GM19467 (cell line): Measurements from ENCODE around the gene EIF5.
A peak's percentile ranks its signal among the peaks of the same experiment; 100 is the strongest.

Experiments used
- ATAC-seq: cut with Tn5 transposase; IDR thresholded peaks from one replicate; pipeline ENCODE4 v1.9.1; 2021; ENCODE audit warnings: mild to moderate bottlenecking, moderate library complexity; ENCODE audit not compliant: unreplicated experiment

The EIF5 gene

DNA sequence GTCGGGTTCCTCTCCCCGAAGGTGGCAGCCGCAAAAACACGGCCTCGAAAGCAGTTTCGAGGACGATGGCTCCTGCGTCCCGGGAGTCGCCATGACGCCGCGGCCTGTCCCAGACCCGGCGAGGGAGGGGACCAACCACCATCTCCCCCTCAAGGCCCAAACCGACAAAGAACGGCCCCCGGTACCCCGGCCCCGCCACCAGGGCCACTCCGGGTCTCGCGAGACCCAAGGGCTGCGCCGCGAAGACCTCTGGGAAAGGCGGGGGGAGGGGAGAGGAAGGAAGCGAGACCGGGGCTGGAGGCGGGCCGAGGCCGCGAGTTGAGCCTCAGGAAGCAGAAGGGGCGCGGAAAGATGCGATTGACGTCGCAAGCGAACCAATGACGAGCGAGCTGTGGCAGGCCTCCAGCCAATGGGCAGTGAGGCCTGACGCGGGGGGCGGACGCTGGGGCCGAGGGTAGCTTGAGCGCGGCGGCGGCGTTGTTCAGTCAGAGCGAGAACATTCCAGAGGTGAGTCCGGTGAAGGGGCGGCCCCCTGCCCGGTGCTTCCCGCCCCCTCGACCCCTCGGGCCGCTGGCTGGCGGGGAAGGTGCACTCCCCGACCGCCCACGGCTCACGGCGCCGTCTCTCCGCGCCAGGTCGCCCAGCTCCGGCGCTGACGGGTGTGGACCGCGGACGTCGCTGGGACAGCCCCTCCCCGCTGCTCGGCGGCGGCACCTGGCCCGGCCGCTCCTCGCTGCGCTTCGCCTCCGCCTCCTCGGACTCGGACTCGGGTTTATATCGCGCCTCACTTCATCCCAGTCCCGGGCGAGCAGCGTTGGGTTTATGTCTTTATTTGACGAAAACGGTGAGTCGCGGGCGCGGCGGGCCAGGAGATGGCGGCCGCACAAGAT, at the start of gene EIF5:
Gene EIF5, plus strand, starts transcription at position 484 of the 890 bp plus-strand sequence. CDS start 1,624 bp downstream, outside the sequence.
- peak; percentile 87 for ATAC-seq

DNA sequence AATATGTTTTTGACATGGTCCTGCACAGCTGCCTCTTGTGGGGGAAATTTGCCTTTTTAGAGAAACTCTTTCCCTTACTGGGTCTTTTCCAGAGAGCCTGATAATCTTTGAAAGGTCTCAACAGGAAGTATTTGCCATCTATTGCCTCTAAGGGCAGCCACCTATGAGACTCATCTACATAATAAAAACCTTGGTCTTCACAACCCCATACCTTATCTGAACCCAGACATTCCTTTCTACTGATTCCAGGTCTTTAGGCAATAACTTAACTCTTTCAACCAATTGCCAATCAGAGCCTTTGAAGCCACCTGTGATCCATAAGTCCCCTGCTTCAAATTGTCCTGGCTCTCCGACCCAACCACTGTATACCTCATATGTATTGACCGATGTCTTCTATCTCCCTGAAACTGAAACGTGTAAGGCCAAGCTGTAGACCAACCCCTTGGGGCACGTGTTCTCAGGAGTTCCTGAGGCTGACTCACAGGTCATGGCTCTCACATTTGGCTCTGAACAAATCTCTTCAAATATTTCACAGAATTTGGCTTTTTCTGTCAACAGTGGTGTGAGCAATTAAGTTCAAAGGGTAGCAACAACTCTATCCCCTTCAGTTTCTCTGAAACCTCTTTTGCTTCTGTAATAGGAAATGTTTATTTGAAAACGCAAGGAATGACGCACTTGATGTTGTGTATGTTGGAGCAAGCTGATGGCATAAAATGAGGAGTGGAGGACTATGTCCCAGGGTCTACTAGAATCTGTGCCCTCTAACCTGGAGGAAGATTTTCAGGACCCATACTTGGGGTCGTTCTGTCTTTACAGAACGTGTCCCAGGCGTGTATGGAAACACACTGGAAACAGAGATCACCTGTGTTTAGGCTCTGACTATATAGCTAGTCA, 49.2 kb upstream of the EIF5 start:
- no peak for ATAC-seq

DNA sequence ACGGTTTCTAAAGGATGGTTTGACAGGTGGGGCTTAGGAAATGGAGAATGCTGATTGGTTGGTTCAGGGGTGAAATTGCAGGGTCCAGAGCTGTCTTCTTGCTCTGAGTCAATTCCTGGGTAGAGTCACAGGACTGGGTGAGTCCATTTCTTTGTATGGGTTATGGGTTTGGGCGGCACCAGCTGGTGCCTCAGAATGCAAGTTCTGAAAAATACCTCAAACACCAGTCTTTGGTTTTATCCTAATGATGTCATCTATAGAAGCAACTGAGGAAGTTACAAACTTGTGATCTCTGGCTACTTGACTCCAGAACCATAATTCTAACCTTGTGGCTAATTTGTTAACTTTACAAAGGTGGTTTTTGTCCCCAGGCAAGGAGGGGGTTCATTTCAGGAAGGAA, 47.6 kb upstream of the EIF5 start:
- no peak for ATAC-seq

DNA sequence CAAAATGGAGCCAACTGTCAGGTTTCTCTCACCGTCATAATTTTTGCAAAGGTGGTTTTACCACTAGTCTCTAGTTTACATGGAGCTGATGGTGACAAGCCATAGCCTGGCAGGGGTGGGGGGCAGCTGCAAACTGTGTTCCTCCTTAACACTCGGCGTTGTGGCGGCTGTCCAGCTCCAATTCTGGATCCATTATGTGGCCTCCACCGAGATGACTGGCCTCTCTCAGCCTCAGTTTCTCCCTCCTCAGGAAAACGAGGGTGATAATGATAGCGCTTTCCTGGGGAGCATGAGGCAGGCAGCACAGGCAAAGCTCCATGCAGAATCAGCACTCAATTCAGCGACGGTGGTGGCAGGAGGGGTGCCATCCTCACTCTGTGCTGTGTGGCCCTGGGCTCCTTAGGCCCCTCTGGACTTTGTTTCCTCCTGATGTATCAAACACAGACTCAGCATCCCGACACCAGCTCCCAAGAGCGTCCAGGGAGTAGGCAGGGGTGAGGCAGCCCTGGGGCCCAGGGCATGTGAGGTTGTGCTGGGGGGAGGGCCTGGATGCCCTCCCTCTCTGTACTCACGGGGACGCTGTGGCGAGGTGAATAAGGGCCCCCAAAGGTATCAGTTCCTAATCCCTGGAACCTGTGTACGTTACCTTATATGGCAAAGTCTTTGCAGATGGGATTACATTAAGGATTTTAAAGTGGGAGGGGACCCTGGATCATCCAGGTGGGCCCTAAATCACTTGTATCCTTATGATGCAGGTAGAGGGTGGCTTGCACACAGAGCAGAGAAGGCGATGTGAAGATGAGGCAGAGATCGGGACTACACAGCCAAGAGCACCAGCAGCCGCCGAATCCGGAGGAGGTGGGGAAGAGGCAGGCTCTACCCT, 46.8 kb upstream of the EIF5 start:
- no peak for ATAC-seq

DNA sequence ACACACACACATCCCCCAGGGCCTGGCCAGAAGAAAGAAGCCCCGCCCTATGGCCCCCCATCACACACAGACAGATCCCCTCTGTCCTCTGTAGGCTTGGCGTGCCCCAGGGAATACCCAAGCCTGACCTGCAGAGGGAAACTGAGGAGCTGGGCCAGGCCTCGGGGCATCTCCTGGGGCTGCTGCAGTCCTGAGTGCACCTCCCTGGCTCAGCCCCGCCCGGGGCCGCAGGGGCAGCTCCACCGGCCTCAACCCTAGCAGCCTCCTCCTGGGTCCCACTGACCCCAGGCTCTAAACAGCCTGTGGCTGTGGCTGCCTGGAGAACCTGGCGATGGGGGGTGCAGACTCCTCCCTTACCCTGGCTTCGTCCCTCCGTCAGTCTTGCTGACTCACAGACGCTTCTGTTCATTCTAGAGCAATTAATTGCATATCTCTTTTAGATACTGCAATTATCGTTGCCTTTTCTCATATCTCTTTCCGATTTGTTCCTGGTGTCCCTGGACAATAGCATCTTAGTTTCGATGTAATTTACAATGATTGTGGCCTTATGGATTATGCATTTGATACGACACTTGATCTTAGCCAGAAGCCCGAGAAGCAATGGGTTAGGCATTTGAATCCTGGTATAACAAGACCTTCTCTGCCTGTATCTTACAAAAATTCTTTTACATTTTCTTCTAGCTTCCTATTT, 45.8 kb upstream of the EIF5 start:
- no peak for ATAC-seq

DNA sequence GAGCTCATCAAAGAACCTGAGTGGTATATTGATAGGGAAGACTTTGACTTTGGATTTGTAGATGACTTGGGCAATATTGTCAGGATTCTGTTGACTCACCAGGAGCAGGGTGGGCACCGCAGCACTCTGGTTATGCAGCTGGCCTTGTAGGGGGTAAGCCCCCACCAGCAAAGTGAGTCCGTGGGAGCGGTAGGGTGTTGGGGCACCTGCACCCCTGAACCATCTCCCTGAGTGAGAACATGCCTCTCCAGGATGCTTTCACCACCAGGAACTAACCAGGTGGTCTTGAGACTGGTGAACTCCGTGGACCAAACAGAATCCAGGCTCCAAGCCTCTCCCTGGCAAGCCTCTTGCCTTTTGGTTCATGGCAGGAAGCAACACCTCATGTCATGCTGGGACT, 44.0 kb upstream of the EIF5 start:
- no peak for ATAC-seq

DNA sequence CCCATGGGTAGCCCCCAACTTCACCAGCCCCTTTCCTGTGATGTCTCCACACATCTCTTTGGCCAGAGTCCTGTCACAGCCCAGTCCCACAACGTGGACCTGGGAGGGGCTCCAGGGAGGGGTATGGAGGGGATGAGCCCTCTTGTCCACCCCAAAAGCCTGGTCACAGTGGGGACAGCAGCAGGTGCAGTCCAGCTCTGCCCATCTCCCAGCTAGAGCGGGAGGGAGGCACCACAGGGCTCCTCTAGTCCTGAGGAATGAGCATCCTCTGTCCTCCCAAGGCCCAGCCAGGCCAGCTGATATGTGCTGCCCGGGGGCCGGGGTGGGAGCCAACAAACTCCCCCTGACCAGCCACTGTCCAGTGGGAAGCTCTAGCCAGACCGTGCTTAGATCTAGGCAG, 43.5 kb upstream of the EIF5 start:
- ATAC-seq = no peak

DNA sequence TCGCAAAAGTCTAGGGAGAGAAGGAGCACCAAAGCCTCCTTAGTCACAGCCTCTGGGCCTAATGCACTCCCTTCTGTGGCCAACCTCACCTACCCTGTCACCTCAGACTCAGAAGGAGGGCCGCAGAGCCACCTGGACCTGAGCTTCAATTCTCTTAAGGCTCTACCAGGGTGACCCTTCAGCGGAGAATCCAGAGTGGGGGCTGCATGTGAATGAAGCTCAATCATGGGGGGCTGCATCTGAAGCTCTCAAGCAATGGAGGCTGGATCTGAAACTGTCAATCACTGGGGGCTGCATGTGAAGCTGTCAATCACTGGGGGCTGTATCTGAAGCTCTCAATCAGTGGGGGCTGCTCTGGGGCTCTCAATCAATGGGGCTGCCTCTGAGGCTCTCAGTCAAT, 43.1 kb upstream of the EIF5 start:
- no peak for ATAC-seq

DNA sequence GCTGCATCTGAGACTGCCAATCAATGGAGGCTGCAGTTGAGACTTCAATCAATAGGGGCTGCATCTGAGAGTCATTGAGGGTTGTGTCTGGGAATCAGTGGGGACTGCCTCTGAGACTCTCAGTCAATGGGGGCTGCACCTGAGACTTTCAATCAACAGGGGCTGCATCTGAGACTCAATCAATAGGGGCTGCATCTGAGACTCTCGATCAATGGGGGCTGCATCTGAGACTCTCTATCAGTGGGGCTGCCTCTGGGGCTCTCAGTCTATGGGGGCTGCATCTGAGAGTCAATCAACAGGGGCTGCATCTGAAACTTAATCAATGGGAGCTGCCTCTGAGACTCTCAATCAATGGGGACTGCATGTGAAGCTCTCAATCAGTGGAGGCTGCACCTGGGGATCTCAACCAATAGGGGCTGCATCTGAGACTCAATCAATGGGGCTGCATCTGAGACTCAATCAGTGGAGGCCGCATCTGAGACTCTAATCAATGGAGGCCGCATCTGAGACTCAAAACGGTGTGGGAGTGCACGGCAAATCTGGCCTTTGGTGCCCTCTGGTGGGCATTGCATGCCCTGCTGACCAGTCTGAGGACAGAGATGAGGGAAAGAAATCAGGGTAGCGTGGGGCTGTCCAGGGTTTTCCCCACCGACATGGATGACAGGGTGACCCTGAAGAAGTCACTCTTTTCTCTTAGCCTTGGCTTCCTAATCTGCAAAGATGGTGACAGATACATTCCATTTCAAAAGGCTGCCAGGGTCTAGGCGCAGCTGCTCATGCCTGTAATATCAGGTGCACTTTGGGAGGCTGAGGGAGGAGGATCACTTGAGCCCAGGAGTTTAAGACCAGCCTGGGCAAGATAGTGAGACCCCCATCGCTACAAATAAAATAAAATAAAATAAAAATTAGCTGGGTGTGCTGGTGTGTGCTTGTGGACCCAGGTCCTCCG, 41.3 kb upstream of the EIF5 start:
- ATAC-seq = peak; percentile 56

DNA sequence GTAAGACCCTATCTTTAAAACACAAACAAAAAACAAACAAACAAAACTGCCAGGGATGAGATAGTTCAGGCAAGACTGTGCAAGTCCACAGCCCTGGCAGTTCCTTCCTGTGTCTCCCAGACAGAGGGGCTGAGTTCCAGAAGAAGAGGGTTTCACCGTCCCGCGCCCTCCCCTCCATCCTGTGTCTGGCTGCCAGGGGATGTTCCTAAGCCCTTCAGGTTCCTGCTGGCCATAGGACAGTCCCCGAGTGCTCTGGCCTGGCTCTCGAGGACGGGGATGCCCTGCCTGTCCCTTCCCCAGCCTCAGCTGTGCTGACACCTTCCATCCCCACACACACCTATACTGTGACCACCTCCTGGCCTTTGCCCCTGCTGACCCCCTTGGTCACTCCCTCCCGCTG, 40.6 kb upstream of the EIF5 start:
- ATAC-seq = no peak

DNA sequence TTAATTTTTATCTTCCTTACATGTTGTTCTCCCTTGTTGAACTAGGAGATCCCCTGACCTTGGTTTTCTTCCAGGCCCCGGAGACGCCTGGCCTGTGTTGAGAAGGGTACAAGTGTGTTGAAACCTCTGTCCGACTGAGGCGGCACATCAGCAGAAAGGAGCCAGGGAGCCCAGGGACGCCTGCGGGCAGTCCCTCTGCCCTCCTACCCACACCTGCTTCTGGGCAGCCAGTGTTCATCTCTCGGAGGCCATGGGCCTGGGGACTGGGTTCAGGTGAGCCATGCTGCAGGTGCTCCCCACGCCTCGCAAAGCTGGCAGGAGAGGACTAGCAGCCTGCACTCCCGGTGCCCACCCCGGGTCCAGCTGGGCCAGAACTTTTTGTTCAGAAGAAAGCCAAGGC, 39.9 kb upstream of the EIF5 start:
- ATAC-seq = no peak

DNA sequence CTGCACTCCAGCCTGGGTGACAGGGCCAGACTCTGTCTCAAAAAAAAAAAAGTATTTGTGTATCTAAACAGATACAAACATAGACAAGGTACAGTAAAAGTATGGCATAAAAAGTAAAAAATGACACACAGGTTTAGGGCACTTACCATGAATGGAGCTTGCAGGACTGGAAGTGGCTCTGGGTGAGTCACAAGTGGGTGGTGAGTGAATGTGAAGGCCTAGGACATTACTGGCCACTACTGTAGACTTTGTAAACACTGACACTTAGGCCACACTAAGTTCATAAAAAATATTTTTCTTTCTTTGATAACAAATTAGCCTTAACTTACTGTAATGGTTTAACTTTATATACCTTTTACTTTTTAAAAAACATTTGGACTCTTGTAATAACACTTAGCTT, 38.0 kb upstream of the EIF5 start:
- no peak for ATAC-seq

DNA sequence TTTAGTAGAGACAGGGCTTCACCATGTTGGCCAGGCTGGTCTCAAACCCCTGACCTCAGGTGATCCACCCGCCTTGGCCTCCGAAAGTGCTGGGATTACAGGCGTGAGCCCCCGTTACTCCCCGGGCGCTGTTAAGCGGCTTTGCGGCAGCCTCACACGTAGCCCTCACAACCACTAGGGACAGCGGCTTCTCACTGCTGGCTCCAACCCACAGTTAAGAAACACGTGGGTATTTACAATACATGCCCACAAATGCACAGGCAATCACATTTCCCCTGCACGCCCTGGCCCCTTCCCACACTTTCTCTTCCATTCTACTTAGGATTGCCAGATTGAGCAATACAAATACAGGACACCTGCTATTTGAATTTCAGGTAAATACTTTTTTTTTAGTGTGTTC, 37.0 kb upstream of the EIF5 start:
- ATAC-seq = no peak

DNA sequence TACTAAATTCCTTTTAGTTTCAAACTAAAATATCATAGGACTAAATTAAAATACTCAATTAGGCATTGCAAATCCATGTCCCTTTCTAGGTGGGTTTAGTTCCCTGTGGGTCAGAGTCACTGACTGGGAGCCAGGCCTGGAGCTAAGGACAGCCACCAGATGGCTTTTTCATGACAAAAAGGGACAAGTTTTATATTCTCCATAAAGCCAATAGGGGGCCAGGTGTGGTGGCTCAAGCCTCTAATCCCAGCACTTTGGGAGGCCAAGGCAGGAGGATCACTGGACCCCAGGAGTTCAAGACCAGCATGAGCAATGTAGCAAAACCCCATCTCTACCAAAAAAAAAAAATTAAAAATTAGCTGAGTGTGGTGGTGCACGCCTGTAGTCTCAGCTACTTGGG, 35.4 kb upstream of the EIF5 start:
- no peak for ATAC-seq

DNA sequence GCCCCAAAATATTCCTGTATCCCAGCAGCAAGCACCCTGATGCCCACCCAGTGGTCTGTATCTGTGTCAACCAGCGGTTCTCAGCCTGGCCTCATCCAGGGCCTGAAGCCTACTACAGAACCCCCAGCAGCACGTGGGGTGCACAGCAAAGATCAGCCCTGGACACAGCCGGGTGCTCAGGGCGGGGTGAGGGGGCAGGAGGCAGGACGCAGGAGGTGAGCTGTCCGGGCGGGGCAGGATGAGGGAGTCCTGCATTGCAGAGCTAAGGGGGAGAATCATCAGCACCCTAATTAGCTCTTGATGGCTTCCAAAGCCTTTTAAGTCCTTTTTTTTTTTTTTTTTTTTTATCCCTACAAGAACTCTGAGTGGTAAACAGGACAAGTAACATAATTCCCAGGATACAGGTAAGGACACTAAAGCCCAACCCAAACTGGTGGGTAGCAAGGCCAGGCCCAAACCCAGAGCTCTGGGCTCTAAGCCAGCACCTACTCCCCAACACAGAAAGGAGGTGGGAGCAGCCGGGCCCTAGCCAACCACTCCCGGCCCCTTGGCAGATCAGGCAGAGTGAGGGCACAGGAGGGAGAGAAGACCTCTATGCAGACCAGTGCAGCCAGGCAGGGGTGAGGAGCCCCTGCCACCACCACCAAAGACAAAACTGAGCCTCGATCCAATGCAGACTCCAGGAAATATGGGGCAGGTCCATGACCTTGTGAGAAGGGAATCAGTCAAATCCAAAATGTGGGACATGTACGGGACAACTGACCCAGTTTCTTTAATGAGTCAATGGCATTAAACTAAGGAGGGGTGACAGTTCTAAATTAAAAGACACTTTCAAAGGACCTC, 32.3 kb upstream of the EIF5 start:
- no peak for ATAC-seq

DNA sequence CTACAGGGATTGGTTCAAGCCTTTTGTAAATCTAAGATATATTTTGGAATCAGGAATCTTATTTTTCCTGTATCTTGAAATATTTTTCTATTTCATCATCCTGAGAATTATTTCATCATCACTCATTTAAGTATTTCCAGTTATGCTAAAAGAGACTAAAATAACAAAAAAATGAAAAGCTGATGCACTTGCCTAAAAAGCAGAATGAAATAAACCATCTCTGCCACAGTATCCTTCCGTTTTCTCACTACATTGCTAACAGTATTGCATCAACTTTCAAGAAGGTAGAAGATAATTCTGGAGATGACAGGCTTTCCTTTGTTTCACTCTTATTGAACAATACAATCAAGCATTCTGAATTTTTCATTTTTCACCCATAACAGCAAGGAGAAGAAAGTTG, 31.1 kb upstream of the EIF5 start:
- ATAC-seq = no peak

DNA sequence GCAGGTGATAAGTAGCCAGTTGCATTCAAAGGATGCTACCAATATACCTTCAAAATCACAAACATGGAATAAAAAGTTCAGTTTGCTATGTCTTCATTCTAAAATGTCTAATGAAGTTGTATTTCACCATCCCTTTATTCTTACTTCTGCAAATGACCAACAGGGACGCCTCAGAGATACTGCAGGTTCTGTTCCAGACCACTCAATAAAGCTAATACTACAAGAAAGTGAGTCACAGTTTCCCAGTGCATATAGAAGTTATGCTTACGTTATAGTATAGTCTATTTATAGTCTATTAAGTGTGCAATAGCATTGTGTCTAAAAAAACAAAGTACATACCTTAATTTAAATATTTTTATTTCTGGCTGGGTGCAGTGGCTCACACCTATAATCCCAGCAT, 29.3 kb upstream of the EIF5 start:
- no peak for ATAC-seq
